Placental pericyte (primary cell): Measurements from ENCODE around the gene CHAMP1. TPM values are rescaled to one million over a fixed set of nuclear protein-coding genes. Genes with fewer than 3 reads are reported as not detected.

Experiments used
- small RNA-seq: library from RNA; depleted of rRNA; stranded (forward); fragments of <200 nt; gene quantifications from one replicate; pipeline ENCODE3, GENCODE V24; 2012; ENCODE audit warnings: low replicate concordance
- total RNA-seq: library from RNA; depleted of rRNA; stranded (reverse); fragments of >200 nt; gene quantifications from 2 replicates; pipeline ENCODE4 v1.2.3, GENCODE V29; 2012

CHAMP1 gene, protein sequence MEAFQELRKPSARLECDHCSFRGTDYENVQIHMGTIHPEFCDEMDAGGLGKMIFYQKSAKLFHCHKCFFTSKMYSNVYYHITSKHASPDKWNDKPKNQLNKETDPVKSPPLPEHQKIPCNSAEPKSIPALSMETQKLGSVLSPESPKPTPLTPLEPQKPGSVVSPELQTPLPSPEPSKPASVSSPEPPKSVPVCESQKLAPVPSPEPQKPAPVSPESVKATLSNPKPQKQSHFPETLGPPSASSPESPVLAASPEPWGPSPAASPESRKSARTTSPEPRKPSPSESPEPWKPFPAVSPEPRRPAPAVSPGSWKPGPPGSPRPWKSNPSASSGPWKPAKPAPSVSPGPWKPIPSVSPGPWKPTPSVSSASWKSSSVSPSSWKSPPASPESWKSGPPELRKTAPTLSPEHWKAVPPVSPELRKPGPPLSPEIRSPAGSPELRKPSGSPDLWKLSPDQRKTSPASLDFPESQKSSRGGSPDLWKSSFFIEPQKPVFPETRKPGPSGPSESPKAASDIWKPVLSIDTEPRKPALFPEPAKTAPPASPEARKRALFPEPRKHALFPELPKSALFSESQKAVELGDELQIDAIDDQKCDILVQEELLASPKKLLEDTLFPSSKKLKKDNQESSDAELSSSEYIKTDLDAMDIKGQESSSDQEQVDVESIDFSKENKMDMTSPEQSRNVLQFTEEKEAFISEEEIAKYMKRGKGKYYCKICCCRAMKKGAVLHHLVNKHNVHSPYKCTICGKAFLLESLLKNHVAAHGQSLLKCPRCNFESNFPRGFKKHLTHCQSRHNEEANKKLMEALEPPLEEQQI
- total RNA-seq = 14.0 and 16.2 TPM in 2 replicates

DNA sequence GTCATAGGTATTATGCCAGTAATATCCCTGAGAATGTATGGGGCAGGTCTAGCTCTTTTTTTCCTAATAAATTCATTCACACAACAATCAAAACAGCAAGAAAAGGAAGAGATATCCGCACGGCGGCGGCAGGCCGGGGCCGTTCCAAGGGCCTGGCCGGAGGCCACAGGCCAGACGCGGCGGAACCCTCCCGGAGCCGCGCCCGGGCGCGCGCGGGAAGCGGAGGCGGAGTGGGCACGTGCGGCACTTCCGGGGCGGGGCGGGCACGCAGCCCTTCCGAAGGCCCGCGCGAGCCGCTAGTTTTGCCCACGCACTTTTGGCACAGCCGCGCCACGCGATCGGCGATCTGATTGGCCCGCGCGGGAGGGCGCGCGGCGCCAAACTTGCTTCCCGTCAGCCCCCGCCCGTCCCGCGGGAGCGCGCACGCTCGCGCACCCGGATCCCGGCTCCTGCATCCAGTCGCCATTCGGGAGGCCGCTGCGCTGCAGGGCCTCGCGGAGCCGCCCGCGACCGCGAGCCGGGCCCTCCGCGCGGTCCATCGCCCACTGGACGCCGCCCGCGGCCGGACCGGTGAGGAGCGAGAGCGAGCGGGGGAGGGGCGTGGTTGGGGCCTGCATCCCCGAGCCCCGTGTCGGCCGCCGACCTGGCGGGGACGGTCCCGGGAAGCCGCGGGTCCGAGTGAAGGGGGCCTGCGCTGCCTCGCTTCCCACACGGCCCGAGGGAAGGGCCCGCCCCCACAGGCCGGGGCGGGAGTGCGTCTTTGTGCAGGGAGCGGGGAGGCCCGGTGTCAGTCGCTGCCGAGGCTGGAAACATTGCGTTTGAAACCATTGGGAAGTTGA is at the start of gene CHAMP1:
Gene CHAMP1, plus strand, starts transcription at position 430 of the 839 bp plus-strand sequence. CDS start 9,340 bp downstream, outside the sequence.

DNA sequence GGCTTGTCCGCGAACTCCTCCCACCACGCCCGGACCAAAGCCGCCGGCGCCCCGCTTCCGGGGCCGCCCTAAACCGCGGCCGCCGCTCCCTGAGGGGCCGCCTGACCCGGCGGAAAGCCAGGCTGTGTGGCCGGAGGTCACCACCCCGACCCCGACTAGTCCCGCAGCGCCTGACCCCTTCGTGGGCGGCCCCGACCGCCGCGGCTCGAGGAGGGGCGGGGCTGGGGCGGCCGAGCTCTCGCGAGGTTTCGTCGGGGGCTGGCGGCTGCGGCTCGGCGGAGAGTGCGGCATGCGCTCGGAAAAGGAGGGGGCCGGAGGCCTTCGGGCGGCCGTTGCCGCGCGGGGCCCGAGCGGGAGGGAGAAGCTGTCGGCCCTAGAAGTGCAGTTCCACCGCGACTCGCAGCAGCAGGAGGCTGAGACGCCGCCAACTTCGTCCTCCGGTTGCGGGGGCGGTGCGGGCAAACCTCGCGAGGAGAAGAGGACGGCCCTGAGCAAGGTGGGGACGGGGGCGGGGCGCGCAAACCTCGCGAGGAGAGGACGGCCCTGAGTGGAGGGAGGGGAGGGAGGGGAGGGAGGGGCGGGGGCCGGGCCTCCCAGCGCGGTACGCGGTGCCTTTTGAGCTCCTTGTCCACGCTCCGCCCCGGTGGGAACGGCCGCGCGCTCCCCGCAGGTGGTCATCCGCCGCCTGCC is 32.8 kb upstream of the CHAMP1 start, which contains the start of gene UPF3A:
Gene UPF3A, plus strand, starts transcription at position 251 of the 690 bp plus-strand sequence. Its CDS starts 39 bp downstream, at position 290.

Small RNA genes within 50 kb of the gene (small RNA-seq; reads per million reads assigned to genes)
- not detected for gene MIR4502

Other genes starting within 250 kb of the CHAMP1 start
- gene RASA3, start 181.9 kb upstream of the CHAMP1 start, total RNA-seq = 47.1 and 88.0 TPM in 2 replicates
- not detected in 2 replicates for gene CFAP97D2, start 135.2 kb upstream of the CHAMP1 start, total RNA-seq
- gene CDC16, start 79.6 kb upstream of the CHAMP1 start, total RNA-seq = 53.0 and 62.6 TPM in 2 replicates
- 16.9 and 26.6 TPM in 2 replicates for gene UPF3A, start 32.9 kb upstream of the CHAMP1 start, total RNA-seq